Measurements from ENCODE around the gene CCL27.

The CCL27 gene

GRCh38 chr9:34633166-34633565, 29.3 kb downstream of the CCL27 start:
- peaks cover 24% of the 10 kb centered on the region for H3K27me3 ChIP-seq (ENCODE audit: control insufficient read depth, low read length)
- peaks cover 15% of the 10 kb centered on the region; the same call in 1 of the 2 replicates for H3K36me3 ChIP-seq (ENCODE audit: control insufficient read depth, low read length)
- H3K27ac ChIP-seq (ENCODE audit: low read depth, low read length): no peak overlapping the region
- peaks cover 3% of the 10 kb centered on the region; the same call in 1 of the 2 replicates for H3F3A ChIP-seq (ENCODE audit: control insufficient read depth, insufficient read depth)
- TF ChIP-seq EZH2phosphoT487 (IDR thresholded peaks at IDR 0.05; ENCODE audit: borderline replicate concordance, low read length): no peak
- no peak for TF ChIP-seq CTCF (IDR thresholded peaks at IDR 0.05; ENCODE audit: low read depth, low read length, poor library complexity, severe bottlenecking)
- H3K9me3 ChIP-seq (ENCODE audit: control insufficient read depth, insufficient read depth, low read length): no peaks in the 10 kb centered on the region
- H3K4me2 ChIP-seq (ENCODE audit: low read length): no peak overlapping the region
- no peak overlapping the region for H3K4me3 ChIP-seq (ENCODE audit: low read length)
- H4K20me1 ChIP-seq (ENCODE audit: control insufficient read depth, insufficient read depth, low read depth, low read length): no peaks in the 10 kb centered on the region
- H3K4me1 ChIP-seq (ENCODE audit: control insufficient read depth, low read length): peaks cover 26% of the 10 kb centered on the region
- H3K79me2 ChIP-seq (ENCODE audit: control insufficient read depth, low read length): peaks cover 22% of the 10 kb centered on the region
- H3K9me2 ChIP-seq (replicated peaks; ENCODE audit: control insufficient read depth, low read length): no peaks in the 10 kb centered on the region

- H3K4me3 ChIP-seq (ENCODE audit: low read length): no peak overlapping the region
- TF ChIP-seq CTCF (IDR thresholded peaks at IDR 0.05; ENCODE audit: low read depth, low read length, poor library complexity, severe bottlenecking) (no peak), EZH2phosphoT487 (IDR thresholded peaks at IDR 0.05; ENCODE audit: borderline replicate concordance, low read length) (no peak)
- H3K36me3 ChIP-seq (ENCODE audit: control insufficient read depth, low read length): peaks cover 6% of the 10 kb centered on the region; the same call in 1 of the 2 replicates
- H3K4me2 ChIP-seq (ENCODE audit: low read length): no peak overlapping the region
- H3K9me3 ChIP-seq (ENCODE audit: control insufficient read depth, insufficient read depth, low read length): no peaks in the 10 kb centered on the region
- H3K27ac ChIP-seq (ENCODE audit: low read depth, low read length): no peak overlapping the region
- H3F3A ChIP-seq (ENCODE audit: control insufficient read depth, insufficient read depth): peaks cover 3% of the 10 kb centered on the region; the same call in 1 of the 2 replicates
- peaks cover 18% of the 10 kb centered on the region for H3K4me1 ChIP-seq (ENCODE audit: control insufficient read depth, low read length)
- H4K20me1 ChIP-seq (ENCODE audit: control insufficient read depth, insufficient read depth, low read depth, low read length): no peaks in the 10 kb centered on the region
- H3K9me2 ChIP-seq (replicated peaks; ENCODE audit: control insufficient read depth, low read length): no peaks in the 10 kb centered on the region
- peaks cover 47% of the 10 kb centered on the region for H3K27me3 ChIP-seq (ENCODE audit: control insufficient read depth, low read length)
- peaks cover 4% of the 10 kb centered on the region for H3K79me2 ChIP-seq (ENCODE audit: control insufficient read depth, low read length)
Observed at GRCh38 chr9:34630402-34631154, 31.9 kb downstream of the CCL27 start.

GRCh38 chr9:34629491-34629808, 33.0 kb downstream of the CCL27 start:
- peaks cover 54% of the 10 kb centered on the region for H3K27me3 ChIP-seq (ENCODE audit: control insufficient read depth, low read length)
- TF ChIP-seq EZH2phosphoT487 (IDR thresholded peaks at IDR 0.05; ENCODE audit: borderline replicate concordance, low read length) (no peak), CTCF (IDR thresholded peaks at IDR 0.05; ENCODE audit: low read depth, low read length, poor library complexity, severe bottlenecking) (no peak)
- no peaks in the 10 kb centered on the region for H3K36me3 ChIP-seq (ENCODE audit: control insufficient read depth, low read length)
- H4K20me1 ChIP-seq (ENCODE audit: control insufficient read depth, insufficient read depth, low read depth, low read length): no peaks in the 10 kb centered on the region
- H3K27ac ChIP-seq (ENCODE audit: low read depth, low read length): no peak overlapping the region
- H3K4me1 ChIP-seq (ENCODE audit: control insufficient read depth, low read length): peaks cover 13% of the 10 kb centered on the region
- no peaks in the 10 kb centered on the region for H3K9me3 ChIP-seq (ENCODE audit: control insufficient read depth, insufficient read depth, low read length)
- no peaks in the 10 kb centered on the region for H3K79me2 ChIP-seq (ENCODE audit: control insufficient read depth, low read length)
- H3K4me3 ChIP-seq (ENCODE audit: low read length): no peak overlapping the region
- H3K9me2 ChIP-seq (replicated peaks; ENCODE audit: control insufficient read depth, low read length): no peaks in the 10 kb centered on the region
- H3F3A ChIP-seq (ENCODE audit: control insufficient read depth, insufficient read depth): peaks cover 3% of the 10 kb centered on the region; the same call in 1 of the 2 replicates
- H3K4me2 ChIP-seq (ENCODE audit: low read length): peak overlapping the region; percentile 57
